ENCODE results near the gene MTHFD1L.

Gene MTHFD1L

GRCh38 chr6:150907383-150907782 lies 41.9 kb downstream of the MTHFD1L start:
- no peak overlapping the region for H3K4me3 ChIP-seq (ENCODE audit: low read depth, low read length)
- no peak for TF ChIP-seq CTCF (IDR thresholded peaks at IDR 0.05; ENCODE audit: control insufficient read depth, extremely low read depth, insufficient read depth)
- no peak for DNase-seq (ENCODE audit: low read depth)

- no peak for TF ChIP-seq CTCF (IDR thresholded peaks at IDR 0.05; ENCODE audit: control insufficient read depth, extremely low read depth, insufficient read depth)
- DNase-seq (ENCODE audit: low read depth): no peak
- H3K4me3 ChIP-seq (ENCODE audit: low read depth, low read length): no peak overlapping the region
Measured at GRCh38 chr6:150908901-150909300, 43.4 kb downstream of the MTHFD1L start.

GRCh38 chr6:150910561-150910960 lies 45.1 kb downstream of the MTHFD1L start:
- DNase-seq (ENCODE audit: low read depth): no peak
- no peak for TF ChIP-seq CTCF (IDR thresholded peaks at IDR 0.05; ENCODE audit: control insufficient read depth, extremely low read depth, insufficient read depth)
- no peak overlapping the region for H3K4me3 ChIP-seq (ENCODE audit: low read depth, low read length)

- TF ChIP-seq CTCF (IDR thresholded peaks at IDR 0.05; ENCODE audit: control insufficient read depth, extremely low read depth, insufficient read depth): no peak
- DNase-seq (ENCODE audit: low read depth): no peak
- H3K4me3 ChIP-seq (ENCODE audit: low read depth, low read length): no peak overlapping the region
Measured at GRCh38 chr6:150914372-150914771, 48.9 kb downstream of the MTHFD1L start.

- DNase-seq (ENCODE audit: low read depth): no peak
- TF ChIP-seq CTCF (IDR thresholded peaks at IDR 0.05; ENCODE audit: control insufficient read depth, extremely low read depth, insufficient read depth): no peak
- H3K4me3 ChIP-seq (ENCODE audit: low read depth, low read length): no peak overlapping the region
Measured at GRCh38 chr6:150915131-150915879, 49.8 kb downstream of the MTHFD1L start.

- no peak for DNase-seq (ENCODE audit: low read depth)
- no peak for TF ChIP-seq CTCF (IDR thresholded peaks at IDR 0.05; ENCODE audit: control insufficient read depth, extremely low read depth, insufficient read depth)
- no peak overlapping the region for H3K4me3 ChIP-seq (ENCODE audit: low read depth, low read length)
Measured at GRCh38 chr6:150915880-150916265, 50.4 kb downstream of the MTHFD1L start.

- H3K4me3 ChIP-seq (ENCODE audit: low read depth, low read length): no peak overlapping the region
- DNase-seq (ENCODE audit: low read depth): no peak
- TF ChIP-seq CTCF (IDR thresholded peaks at IDR 0.05; ENCODE audit: control insufficient read depth, extremely low read depth, insufficient read depth): no peak
Measured at GRCh38 chr6:150919938-150920337, 54.4 kb downstream of the MTHFD1L start.

All from LNCaP clone FGC (cell line).